Neutrophil (primary cell): ENCODE results near the gene CACNA2D1.

Experiments
- H3K27ac ChIP-seq: fragments of 200-600 bp; sonication (generic); 2 replicates; pipeline ENCODE4 v1.5.1; 2016; ENCODE audit warnings: mild to moderate bottlenecking, moderate library complexity
- H3K27me3 ChIP-seq: fragments of 200-600 bp; sonication (generic); 2 replicates; pipeline ENCODE4 v1.6.0; 2016; ENCODE audit warnings: mild to moderate bottlenecking
- H3K36me3 ChIP-seq: fragments of 200-600 bp; sonication (generic); 2 replicates; pipeline ENCODE4 v1.5.1; 2017
- H3K4me1 ChIP-seq, 2 experiments: fragments of 200-600 bp in 1 of 2; sonication (generic) in 1 of 2; 1 replicate in 1 of 2; 2 replicates in 1 of 2; pipeline versions ENCODE4 v1.5.1 to v1.6.1; 2013 to 2016; ENCODE audit warnings: low read depth in 1 of 2, low read length in 1 of 2, mild to moderate bottlenecking in 1 of 2, moderate library complexity in 1 of 2; ENCODE audit not compliant: control insufficient read depth in 1 of 2, insufficient read depth in 1 of 2
- H3K4me3 ChIP-seq, 2 experiments: fragments of 200-600 bp in 1 of 2; sonication (generic) in 1 of 2; 1 replicate in 1 of 2; 2 replicates in 1 of 2; pipeline ENCODE4 v1.5.1; 2013 to 2016; ENCODE audit warnings: low read depth in 1 of 2, low read length in 1 of 2, mild to moderate bottlenecking in 1 of 2, moderate library complexity in 1 of 2
- H3K9me3 ChIP-seq: fragments of 200-600 bp; sonication (generic); 2 replicates; pipeline ENCODE4 v1.5.1; 2016
- TF ChIP-seq, protein P1 (sequence below): fragments of 200-600 bp; sonication (generic); IDR thresholded peaks from 2 replicates; pipeline ENCODE4 v1.5.1; 2016; ENCODE audit warnings: antibody characterized with exemption

CACNA2D1 gene

DNA sequence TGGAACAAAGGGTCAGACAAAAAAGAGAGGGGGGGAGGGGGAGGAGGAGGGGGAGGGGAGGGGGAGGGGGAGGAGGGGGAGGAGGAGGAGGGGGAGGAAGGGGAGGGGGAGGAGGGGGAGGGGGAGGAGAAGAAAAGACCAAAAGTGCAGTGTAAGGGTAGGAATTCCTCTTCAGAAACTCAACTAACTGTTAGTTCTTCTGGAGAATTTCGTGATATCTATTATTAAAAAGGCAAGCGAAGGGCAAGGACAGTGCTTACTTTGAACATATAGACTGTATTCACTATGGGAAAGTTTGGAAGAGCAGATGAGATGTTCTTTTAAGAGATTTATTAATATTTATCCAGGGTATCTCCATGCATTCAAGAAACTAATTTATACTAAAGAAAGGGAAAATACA is 258.1 kb downstream of the CACNA2D1 start:
- TF ChIP-seq, protein P1, sequence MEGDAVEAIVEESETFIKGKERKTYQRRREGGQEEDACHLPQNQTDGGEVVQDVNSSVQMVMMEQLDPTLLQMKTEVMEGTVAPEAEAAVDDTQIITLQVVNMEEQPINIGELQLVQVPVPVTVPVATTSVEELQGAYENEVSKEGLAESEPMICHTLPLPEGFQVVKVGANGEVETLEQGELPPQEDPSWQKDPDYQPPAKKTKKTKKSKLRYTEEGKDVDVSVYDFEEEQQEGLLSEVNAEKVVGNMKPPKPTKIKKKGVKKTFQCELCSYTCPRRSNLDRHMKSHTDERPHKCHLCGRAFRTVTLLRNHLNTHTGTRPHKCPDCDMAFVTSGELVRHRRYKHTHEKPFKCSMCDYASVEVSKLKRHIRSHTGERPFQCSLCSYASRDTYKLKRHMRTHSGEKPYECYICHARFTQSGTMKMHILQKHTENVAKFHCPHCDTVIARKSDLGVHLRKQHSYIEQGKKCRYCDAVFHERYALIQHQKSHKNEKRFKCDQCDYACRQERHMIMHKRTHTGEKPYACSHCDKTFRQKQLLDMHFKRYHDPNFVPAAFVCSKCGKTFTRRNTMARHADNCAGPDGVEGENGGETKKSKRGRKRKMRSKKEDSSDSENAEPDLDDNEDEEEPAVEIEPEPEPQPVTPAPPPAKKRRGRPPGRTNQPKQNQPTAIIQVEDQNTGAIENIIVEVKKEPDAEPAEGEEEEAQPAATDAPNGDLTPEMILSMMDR: no peak
- Histone ChIP-seq H3K4me1 (no peaks in the 10 kb centered on the region), H3K9me3 (no peaks in the 10 kb centered on the region), H3K27me3 (no peaks in the 10 kb centered on the region), H3K36me3 (no peaks in the 10 kb centered on the region), H3K27ac (no peak overlapping the region), H3K4me3 (no peak overlapping the region)

DNA sequence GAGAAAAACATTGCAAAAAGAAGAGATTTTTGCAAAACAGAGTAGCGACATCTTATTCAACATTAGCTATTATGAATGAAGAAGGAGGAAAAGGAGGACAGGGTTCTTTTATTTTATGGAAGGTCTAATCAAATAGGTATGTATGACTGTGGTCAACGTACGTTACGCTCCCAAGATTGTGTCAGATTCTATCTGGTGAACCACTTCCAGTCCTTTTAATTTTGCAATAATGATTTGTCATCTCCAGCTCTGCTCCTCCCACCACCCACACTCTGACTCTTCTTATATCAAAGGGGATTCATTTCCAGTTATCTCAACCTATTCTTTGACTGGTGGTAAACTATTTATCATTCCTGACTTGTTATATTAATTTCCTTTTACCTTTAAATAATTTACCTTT is 259.9 kb downstream of the CACNA2D1 start:
- TF ChIP-seq, protein P1: no peak
- Histone ChIP-seq H3K9me3 (no peaks in the 10 kb centered on the region), H3K4me3 (no peak overlapping the region), H3K36me3 (no peaks in the 10 kb centered on the region), H3K27ac (no peak overlapping the region), H3K27me3 (no peaks in the 10 kb centered on the region), H3K4me1 (no peaks in the 10 kb centered on the region)

DNA sequence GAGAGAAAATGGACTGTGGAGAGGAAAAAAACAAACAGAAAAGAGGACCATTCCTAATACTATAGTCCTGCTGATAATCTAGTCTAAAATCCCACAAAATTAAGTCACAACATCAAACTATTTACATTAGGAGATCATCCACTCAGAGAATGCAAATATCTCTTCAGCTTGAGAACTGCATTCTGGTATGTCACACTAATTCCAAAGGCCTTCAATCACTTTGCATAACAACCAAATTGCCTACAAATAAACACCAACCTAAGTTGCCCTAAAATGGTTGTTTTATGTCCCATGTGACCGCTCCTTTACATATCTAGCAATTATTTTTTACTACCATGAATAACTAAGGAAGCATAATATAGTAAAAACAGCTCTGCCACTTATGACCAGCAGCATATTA is 264.3 kb downstream of the CACNA2D1 start:
- no peak overlapping the region for H3K4me3 ChIP-seq
- H3K36me3 ChIP-seq: no peaks in the 10 kb centered on the region
- H3K4me1 ChIP-seq: no peaks in the 10 kb centered on the region
- no peaks in the 10 kb centered on the region for H3K27me3 ChIP-seq
- TF ChIP-seq, protein P1: no peak
- H3K27ac ChIP-seq: no peak overlapping the region
- no peaks in the 10 kb centered on the region for H3K9me3 ChIP-seq

DNA sequence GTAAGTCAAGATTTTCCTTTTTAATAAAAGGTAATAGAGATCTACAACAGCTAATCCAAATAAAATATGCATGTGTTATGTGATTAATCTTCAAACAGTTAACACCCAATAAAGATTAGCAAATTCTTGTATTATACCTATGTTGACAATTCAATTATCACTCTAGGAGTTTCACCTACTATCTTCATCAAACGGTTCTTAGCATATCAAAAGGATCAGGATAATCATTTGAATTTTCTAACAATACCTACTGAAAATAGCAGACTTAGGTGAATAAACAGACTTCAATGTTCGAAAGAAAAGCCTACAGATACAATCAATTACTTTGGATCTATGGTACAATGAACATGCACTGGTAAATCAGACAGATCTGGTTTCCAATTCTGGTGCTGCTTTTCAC is 268.3 kb downstream of the CACNA2D1 start:
- Histone ChIP-seq H3K36me3 (no peaks in the 10 kb centered on the region), H3K27ac (no peak overlapping the region), H3K4me1 (no peaks in the 10 kb centered on the region), H3K4me3 (no peak overlapping the region), H3K9me3 (no peaks in the 10 kb centered on the region), H3K27me3 (no peaks in the 10 kb centered on the region)
- TF ChIP-seq, protein P1: no peak

DNA sequence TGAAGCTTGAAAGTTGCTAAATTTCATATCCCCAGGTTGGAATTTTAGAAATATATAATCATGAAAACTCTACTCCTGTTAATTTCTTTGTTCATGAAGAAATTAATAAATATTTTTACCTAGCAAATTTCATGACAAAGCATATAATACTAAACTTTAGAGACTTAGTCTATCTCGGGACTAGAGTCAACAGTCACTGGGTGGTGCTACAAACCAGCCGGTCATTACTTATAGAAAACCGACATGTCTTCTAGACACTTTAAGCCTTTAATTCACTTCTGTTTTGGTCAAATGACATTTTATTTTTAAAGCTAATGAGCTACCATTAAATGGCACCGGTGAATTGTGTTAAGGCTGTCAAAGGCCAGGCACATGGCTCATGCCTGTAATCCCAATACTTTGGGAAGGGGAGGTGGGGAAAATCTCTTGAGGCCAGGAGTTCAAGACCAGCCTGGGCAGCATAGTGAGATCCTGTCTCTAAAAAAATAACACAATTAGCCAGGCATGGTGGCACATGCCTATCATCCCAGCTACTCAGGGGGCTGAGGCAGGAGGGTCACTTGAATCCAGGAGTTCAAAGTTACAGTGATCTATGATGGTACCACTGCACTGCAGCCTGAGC is 270.1 kb downstream of the CACNA2D1 start:
- H3K36me3 ChIP-seq: no peaks in the 10 kb centered on the region
- H3K27me3 ChIP-seq: no peaks in the 10 kb centered on the region
- TF ChIP-seq, protein P1: no peak
- no peaks in the 10 kb centered on the region for H3K9me3 ChIP-seq
- H3K4me3 ChIP-seq: no peak overlapping the region
- no peak overlapping the region for H3K27ac ChIP-seq
- no peaks in the 10 kb centered on the region for H3K4me1 ChIP-seq

DNA sequence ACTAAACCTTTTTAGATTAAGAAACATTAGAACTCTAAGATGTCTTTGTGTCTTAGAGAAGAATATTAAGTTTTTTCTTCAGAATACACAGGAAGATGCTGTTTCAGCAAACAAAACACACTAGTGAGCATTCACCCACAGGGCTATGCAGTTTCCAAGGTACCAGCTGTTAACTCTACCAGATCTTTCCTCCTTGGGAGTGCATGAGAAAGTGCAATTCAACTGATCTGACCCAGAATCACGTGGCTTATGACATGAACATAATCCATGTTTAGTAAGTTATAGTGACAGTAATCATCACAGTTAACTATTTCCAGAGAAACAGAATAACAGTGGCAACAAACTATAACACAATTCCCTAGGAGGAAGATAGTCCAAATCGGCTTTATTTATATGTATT is 270.7 kb downstream of the CACNA2D1 start:
- TF ChIP-seq, protein P1: no peak
- H3K27me3 ChIP-seq: no peaks in the 10 kb centered on the region
- H3K4me1 ChIP-seq: no peaks in the 10 kb centered on the region
- H3K4me3 ChIP-seq: no peak overlapping the region
- H3K27ac ChIP-seq: no peak overlapping the region
- no peaks in the 10 kb centered on the region for H3K36me3 ChIP-seq
- H3K9me3 ChIP-seq: no peaks in the 10 kb centered on the region
